ENCODE measurements around the gene URAD.
"Not testable (repeated sequence)": the region's sequence is repeated elsewhere in the genome, so short reads cannot be mapped to it uniquely, and the experiment has no call there.

Gene URAD

GRCh38 chr13:28014301-28014700, 25.8 kb upstream of the URAD start:
- H3K4me3 ChIP-seq (ENCODE audit: low read depth, low read length), result no peak overlapping the region
- H3K27me3 ChIP-seq (ENCODE audit: insufficient read depth, low read depth, severe bottlenecking), result peaks cover 83% of the 10 kb centered on the region
- TF ChIP-seq, protein P1, sequence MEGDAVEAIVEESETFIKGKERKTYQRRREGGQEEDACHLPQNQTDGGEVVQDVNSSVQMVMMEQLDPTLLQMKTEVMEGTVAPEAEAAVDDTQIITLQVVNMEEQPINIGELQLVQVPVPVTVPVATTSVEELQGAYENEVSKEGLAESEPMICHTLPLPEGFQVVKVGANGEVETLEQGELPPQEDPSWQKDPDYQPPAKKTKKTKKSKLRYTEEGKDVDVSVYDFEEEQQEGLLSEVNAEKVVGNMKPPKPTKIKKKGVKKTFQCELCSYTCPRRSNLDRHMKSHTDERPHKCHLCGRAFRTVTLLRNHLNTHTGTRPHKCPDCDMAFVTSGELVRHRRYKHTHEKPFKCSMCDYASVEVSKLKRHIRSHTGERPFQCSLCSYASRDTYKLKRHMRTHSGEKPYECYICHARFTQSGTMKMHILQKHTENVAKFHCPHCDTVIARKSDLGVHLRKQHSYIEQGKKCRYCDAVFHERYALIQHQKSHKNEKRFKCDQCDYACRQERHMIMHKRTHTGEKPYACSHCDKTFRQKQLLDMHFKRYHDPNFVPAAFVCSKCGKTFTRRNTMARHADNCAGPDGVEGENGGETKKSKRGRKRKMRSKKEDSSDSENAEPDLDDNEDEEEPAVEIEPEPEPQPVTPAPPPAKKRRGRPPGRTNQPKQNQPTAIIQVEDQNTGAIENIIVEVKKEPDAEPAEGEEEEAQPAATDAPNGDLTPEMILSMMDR (IDR thresholded peaks at IDR 0.05; ENCODE audit: low read depth, low read length), result no peak
- H3K27ac ChIP-seq, result no peak overlapping the region
- H3K9me3 ChIP-seq (ENCODE audit: severe bottlenecking), result peaks cover 3% of the 10 kb centered on the region
- DNase-seq, result no peak
- H3K36me3 ChIP-seq, result no peaks in the 10 kb centered on the region

- TF ChIP-seq, protein P1 (IDR thresholded peaks at IDR 0.05; ENCODE audit: low read depth, low read length), result no peak
- Histone ChIP-seq H3K9me3 (ENCODE audit: severe bottlenecking) (peaks cover 3% of the 10 kb centered on the region), H3K27ac (no peak overlapping the region), H3K4me3 (ENCODE audit: low read depth, low read length) (no peak overlapping the region), H3K27me3 (ENCODE audit: insufficient read depth, low read depth, severe bottlenecking) (peaks cover 82% of the 10 kb centered on the region), H3K36me3 (no peaks in the 10 kb centered on the region)
- no peak for DNase-seq
Measured at GRCh38 chr13:28013482-28013881, 25.0 kb upstream of the URAD start.

- Histone ChIP-seq H3K4me3 (ENCODE audit: low read depth, low read length) (no peak overlapping the region), H3K9me3 (ENCODE audit: severe bottlenecking) (no peaks in the 10 kb centered on the region), H3K36me3 (no peaks in the 10 kb centered on the region), H3K27me3 (ENCODE audit: insufficient read depth, low read depth, severe bottlenecking) (peaks cover 82% of the 10 kb centered on the region), H3K27ac (no peak overlapping the region)
- no peak for DNase-seq
- TF ChIP-seq, protein P1 (IDR thresholded peaks at IDR 0.05; ENCODE audit: low read depth, low read length), result no peak
Measured at GRCh38 chr13:28012896-28013295, 24.4 kb upstream of the URAD start.

GRCh38 chr13:28012383-28012782, 23.9 kb upstream of the URAD start:
- H3K27me3 ChIP-seq (ENCODE audit: insufficient read depth, low read depth, severe bottlenecking), result peaks cover 83% of the 10 kb centered on the region
- no peak overlapping the region for H3K27ac ChIP-seq
- no peak overlapping the region for H3K4me3 ChIP-seq (ENCODE audit: low read depth, low read length)
- TF ChIP-seq, protein P1 (IDR thresholded peaks at IDR 0.05; ENCODE audit: low read depth, low read length), result no peak
- no peaks in the 10 kb centered on the region for H3K36me3 ChIP-seq
- DNase-seq, result no peak
- H3K9me3 ChIP-seq (ENCODE audit: severe bottlenecking), result no peaks in the 10 kb centered on the region

DNA sequence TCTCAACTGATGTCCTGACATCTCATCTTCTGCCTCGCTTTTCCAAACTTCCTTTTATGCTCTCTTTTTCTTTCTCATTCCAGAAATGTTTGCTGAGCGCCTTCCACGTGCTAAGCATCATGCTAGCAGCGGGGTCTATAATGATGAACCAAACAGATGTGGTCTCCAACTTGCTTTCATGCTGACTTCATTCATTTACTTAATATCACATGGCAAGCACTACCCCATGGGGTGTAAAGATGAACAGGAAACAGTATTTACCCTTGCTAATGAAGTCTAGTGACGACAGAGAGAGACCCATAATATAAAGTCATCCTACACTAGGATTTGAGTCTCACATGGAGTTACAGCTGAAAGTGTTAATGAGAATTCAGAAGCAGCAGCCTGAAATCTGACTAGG, 21.6 kb upstream of the URAD start:
- Histone ChIP-seq H3K27me3 (ENCODE audit: insufficient read depth, low read depth, severe bottlenecking) (peaks cover 76% of the 10 kb centered on the region), H3K9me3 (ENCODE audit: severe bottlenecking) (no peaks in the 10 kb centered on the region), H3K36me3 (no peaks in the 10 kb centered on the region), H3K27ac (no peak overlapping the region), H3K4me3 (ENCODE audit: low read depth, low read length) (no peak overlapping the region)
- TF ChIP-seq, protein P1 (IDR thresholded peaks at IDR 0.05; ENCODE audit: low read depth, low read length), result no peak
- DNase-seq, result no peak

- not testable (repeated sequence) for H3K4me3 ChIP-seq (ENCODE audit: low read depth, low read length); H3K9me3 ChIP-seq (ENCODE audit: severe bottlenecking); DNase-seq; H3K36me3 ChIP-seq; H3K27ac ChIP-seq
- peaks cover 56% of the 10 kb centered on the region for H3K27me3 ChIP-seq (ENCODE audit: insufficient read depth, low read depth, severe bottlenecking)
Measured at GRCh38 chr13:28005016-28005415, 16.5 kb upstream of the URAD start.
